ENCODE measurements around the gene UBR1.
A peak's percentile ranks its signal among the peaks of the same experiment; 100 is the strongest.
"Not testable (repeated sequence)": the region's sequence is repeated elsewhere in the genome, so short reads cannot be mapped to it uniquely, and the experiment has no call there.

The UBR1 gene

GRCh38 chr15:42971830-42972229 is 134.0 kb downstream of the UBR1 start:
- no peak for DNase-seq (ENCODE audit: low read depth)

- DNase-seq (ENCODE audit: low read depth), result no peak
Measured at GRCh38 chr15:42964476-42964875, 141.4 kb downstream of the UBR1 start.

DNA sequence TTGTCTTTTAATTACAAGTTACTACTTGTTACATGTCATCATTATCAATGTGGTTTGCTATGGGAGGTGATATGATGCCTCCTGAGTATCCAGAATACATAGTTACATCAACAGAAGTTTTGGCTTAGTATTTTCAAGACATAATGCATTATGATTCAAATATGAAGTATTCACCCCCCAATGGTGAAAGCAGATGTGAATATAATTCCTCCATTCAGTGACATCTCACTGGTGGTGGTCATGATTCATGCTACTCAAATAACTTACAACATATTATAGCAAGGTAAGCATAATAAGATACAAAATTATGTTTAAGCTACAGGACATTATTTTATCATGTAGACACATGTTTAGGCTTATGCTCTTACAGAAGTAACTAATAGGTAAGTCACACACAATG is 150.3 kb downstream of the UBR1 start:
- peak; percentile 90 for DNase-seq (ENCODE audit: low read depth)

DNA sequence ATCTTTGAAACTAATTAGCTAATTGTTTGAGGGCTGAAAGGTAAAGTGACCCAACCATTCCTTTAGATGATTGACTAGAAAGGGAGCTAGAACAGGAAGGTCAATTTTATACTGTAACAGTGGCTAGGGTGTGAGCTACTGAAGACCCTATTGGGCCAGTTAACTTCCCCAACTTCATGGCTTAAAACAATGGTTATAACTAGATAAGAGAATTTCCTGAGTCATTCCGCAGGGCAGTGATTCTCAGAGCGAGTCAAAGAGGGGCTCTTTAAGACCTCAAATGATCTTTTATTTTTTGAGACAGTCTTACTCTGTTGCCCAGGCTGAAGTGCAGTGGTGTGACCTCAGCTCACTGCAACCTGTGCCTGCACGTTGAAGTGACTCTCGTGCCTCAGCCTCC is 151.5 kb downstream of the UBR1 start:
- DNase-seq (ENCODE audit: low read depth), result no peak

GRCh38 chr15:42948898-42949297 is 156.9 kb downstream of the UBR1 start:
- DNase-seq (ENCODE audit: low read depth), result not testable (repeated sequence)

DNA sequence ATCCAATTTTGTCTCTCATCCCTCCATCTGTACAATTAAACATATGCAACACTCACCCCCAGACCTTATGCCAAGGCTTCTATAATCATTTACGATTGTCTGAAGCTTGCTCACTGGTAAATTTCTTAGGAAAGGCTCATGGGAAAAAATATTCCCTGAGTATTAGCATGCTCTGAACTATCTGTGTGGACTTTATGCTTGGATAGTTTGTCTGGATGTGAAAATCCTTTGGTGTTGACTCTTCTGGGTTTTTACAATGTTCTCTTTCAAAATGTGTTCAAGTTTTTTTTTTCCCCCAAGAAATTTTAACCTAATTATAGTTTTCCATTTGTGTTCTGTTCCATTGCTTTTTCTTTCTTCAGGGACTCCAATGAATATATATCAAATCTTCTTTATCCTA is 165.3 kb downstream of the UBR1 start:
- no peak for DNase-seq (ENCODE audit: low read depth)

- DNase-seq (ENCODE audit: low read depth), result no peak
Measured at GRCh38 chr15:42939841-42940240, 166.0 kb downstream of the UBR1 start.

GRCh38 chr15:42937143-42937542 is 168.7 kb downstream of the UBR1 start:
- DNase-seq (ENCODE audit: low read depth), result no peak

- peak; percentile 54 for DNase-seq (ENCODE audit: low read depth)
Measured at GRCh38 chr15:42933886-42934667, 171.8 kb downstream of the UBR1 start.

- DNase-seq (ENCODE audit: low read depth), result no peak
Measured at GRCh38 chr15:42932833-42933515, 172.9 kb downstream of the UBR1 start.

DNA sequence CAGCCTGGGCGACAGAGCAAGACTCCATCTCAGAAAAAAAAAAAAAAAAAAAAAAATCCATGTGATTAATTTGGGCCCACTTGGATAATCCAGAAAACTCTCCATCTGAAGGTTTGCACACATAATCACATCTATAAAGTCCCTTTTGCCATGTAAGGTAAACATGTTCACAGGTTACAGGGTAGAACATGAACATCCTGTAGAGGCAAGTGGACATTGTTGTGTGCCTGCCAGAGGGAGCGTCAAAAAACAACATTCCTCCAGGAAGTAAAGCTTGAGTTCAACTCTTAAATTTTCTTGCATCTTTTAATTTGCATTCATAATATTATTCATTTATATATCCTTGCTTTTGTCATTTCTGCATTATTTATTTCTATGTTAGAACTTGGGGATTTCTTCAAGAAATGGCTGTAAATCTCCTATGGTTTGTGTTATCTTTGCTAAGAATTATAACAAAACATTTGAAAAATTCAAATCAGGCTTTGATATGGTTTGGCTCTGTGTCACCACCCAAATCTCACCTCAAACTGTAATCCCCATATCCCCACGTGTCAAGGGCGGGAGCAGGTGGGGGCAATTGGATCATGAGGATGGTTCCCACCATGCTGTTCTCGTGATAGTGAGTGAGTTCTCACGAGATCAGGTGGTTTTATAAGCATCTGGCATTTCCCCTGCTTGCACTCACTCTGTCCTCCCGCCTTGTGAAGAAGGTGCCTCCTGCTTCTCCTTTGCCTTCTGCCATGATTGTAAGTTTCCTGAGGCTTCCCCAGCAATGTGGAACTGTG is 173.9 kb downstream of the UBR1 start:
- no peak for DNase-seq (ENCODE audit: low read depth)

DNA sequence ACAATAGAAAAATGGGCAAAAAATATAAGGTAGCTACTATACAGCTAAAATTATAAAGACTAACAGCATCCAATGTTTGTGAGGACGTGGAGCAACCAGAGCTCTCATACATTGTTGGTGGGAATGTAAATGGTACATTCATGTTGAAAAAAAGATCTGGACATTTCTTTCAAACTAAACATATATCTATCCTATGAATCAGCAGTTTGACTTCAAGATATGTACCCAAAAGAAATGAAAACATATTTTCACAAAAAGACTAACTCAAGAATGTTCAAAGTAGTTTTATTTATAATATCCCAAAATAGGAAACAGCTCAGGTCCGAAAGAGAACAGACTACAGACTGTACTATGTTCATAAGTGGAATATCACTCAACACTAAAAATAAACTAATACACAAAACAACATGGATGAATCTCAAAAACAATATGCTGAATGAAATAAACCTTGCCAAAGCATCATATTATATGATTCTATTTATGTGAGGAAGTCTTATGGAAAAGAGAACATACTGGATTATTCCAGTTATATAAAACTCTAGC is 176.5 kb downstream of the UBR1 start:
- DNase-seq (ENCODE audit: low read depth), result no peak

DNA sequence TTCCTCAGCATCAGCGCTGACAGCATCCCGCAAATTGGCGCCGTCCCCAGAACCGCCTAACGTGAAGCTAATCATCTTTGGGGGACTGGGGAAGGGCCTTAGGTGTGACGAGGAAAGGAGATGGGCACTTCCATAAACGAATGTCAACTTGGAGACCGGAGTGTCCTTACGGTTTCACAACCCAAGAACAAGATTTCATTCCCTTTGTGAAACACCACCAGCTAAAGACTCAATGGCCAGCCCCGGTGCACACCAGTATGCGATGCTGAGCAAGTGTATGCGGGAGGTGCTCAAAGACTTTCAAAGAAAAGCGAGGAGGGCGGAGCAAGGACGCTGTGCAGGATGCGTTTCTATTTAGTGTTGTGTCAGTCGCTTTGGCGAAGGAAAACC is 184.5 kb downstream of the UBR1 start:
- peak; percentile 24 for DNase-seq (ENCODE audit: low read depth)

- peak; percentile 99 for DNase-seq (ENCODE audit: low read depth)
Measured at GRCh38 chr15:42920519-42921341, 185.1 kb downstream of the UBR1 start, which contains the start of gene TTBK2. Gene TTBK2, minus strand, starts transcription at chr15:42920778. Its CDS starts 42,161 bp downstream, at chr15:42878617.

GRCh38 chr15:42919799-42920518 is 185.9 kb downstream of the UBR1 start:
- peak; percentile 46 for DNase-seq (ENCODE audit: low read depth)

- DNase-seq (ENCODE audit: low read depth), result no peak
Measured at GRCh38 chr15:42919308-42919707, 186.5 kb downstream of the UBR1 start.

- DNase-seq (ENCODE audit: low read depth), result no peak
Measured at GRCh38 chr15:42918047-42918446, 187.8 kb downstream of the UBR1 start.

GRCh38 chr15:42915654-42916315 is 190.1 kb downstream of the UBR1 start:
- DNase-seq (ENCODE audit: low read depth), result no peak

GRCh38 chr15:42914728-42915497 is 190.9 kb downstream of the UBR1 start:
- peak; percentile 39 for DNase-seq (ENCODE audit: low read depth)
